G401.6 (cell line): Measurements from ENCODE around the gene ZNF528.

Experiments
- FAIRE-seq: peaks from 2 replicates; lab custom pipeline; 2012; peaks lifted over from hg19 to GRCh38; lab: Jason Lieb, UNC

ZNF528 gene

DNA sequence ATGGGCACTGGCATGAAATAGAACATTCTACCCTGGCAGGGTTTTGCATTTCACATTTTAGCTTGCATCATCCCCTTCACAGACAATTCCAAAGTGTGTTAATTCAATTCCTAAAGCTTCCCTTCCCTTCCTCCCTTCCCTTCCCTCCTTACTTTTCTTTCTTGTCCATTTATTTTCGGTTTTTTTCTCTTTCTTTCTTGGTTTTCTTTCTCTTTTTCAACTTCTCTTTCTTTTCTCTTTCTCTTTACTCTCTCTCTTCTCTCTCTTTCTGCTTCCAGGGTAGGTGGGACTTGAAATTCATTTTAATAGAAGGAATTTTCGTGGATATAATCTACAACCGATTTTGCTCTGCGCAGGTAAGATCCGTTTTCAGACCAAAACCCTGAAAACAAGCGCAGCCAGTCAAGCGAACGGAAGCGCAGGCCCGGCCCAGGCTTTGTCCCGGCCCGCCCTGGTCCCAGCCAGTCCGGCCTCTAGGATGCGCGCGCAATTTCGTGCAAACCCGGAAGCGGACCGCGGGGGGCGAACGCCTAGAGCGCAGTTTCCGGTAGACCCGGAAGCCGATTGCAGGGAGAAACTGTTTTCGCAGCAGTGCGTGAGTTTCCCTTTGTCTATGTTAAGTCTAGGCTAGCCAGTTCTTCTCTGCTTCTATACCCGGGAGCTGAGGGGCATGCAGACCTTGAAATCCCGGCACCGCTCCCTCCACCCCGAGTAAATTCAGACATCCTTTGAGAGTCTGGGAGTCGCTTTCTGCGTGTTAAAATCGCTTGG, at the start of gene ZNF528:
TSS of gene ZNF528 (plus strand) at position 540 of the 771 bp plus-strand sequence. CDS start 4,165 bp downstream, outside the sequence.
- no peak for FAIRE-seq

DNA sequence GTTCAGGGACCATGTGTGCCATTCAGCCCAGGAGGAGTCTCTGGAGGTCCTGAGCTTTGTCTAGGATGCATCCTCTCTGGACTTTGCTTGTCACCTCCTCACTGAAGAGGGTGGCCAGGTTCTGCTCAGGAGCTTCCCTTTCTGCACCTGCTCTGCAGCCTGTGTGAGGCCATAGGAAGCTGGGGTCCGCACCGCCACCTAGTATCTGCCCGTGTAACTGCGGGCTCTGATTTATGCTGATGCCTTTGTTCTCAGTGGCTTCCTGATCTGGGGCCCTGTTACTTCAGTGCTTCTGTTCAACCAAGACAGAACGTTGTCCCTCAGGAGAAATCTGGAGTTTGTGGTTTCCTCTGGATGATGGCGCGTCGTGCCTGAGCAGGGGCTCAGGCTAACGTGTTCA, 46.1 kb upstream of the ZNF528 start:
- no peak for FAIRE-seq

DNA sequence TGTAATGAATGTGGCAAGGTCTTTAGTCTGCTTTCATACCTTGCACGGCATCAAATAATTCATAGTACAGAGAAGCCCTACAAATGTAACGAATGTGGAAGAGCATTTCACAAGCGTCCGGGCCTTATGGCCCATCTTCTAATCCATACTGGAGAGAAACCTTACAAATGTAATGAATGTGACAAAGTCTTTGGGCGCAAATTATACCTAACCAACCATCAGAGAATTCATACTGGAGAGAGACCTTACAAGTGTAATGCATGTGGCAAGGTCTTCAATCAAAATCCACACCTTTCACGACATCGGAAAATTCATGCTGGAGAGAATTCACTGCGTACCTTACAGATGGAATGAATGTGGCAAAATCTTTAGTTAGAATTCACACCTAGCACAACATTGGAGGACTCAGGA, 31.2 kb upstream of the ZNF528 start:
- FAIRE-seq: no peak

DNA sequence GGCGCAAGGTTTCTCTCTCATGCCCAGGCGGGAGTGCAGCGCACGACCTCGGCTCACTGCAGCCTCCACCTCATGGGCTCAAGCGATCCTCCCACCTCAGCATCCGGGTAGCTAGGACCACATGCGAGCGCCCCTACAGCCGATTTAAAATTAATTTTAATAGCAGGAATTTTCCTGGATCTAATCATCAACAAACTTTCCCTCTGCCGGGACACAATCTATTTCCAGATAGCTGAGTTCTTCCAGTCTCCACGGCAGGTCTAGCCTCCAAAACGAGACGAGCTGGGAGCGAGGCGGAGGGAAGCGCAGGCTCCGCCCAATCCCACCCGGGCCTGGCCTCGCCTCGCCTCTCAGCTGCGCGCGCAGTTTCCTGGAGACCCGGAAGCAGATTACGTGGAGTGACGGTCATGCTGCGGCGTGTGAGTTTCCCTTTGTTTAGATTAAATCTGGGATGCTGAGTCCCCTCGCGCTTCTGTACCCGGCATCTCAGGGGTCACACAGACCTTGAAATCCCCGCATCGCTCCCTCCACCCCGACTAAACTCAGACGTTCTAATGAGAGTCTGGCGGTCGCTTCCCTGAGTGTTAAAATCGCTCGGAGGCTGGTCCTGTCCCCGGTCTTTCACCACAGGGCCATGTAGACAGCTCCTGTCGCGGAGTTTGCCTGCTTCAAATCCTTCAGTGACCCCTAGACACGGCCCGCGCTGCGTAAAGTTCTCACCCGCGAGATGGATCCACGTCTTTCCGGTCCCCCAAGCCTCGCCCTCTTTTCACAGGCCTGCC, 27.9 kb upstream of the ZNF528 start, which contains the start of gene ZNF880:
TSS of gene ZNF880 (plus strand) at position 365 of the 782 bp plus-strand sequence. CDS start at position 408, 43 bp downstream.
- FAIRE-seq: no peak

DNA sequence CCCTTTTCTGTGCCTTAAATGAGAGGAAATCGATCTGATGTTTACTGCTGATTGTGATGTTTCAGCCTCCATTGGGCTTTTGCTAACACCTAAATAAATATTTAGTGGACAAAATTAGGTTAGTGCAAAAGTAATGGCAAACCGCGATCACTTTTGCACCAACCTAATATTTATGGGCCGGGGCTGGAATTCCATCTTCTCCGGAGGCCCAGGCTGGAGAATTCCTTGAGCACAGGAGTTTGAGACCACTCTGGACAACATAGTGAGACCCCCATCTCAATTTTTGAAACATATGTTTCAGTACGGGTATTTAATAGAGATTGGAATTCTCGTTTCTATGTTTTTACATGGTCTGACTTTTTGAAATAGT, 27.3 kb upstream of the ZNF528 start:
- FAIRE-seq: no peak

DNA sequence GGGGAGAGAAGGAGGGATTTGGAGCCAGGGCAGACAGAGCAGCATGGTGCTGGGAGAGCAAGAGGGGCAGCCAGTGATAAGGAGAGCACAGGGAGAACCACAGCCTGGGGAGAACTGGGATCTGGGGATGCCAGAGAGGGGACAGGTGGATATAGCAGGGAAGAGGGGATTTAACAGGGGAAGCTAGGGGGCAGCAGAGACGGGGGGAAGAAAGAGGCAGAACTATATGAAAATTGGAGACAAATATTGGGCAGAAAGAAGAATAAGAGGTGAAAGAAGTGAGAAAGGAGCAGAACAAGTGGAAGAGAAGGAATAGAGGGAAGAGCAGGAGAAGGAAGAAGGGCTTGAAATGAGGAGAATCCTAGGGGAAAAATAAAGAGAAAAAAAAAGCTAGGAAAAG, 6.5 kb upstream of the ZNF528 start:
- FAIRE-seq: no peak

DNA sequence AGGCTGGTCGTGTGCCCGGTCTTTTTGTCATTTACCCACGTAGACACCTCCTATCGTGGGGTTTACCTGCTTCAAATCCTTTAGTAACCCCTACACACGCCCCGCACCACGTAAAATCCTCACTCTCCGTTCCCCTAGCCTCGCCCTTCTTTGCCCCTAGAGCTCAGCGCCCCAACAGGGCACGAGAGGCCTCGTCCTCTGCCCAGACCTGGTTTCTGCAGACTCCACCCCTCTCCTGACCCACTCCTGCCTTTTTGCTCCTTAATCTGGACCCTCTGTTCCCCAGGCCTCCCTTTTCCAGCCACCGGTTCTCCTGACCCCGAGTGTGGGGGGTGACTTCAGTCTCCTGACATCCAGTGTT, 412 bp downstream of the ZNF528 start:
- FAIRE-seq: no peak

DNA sequence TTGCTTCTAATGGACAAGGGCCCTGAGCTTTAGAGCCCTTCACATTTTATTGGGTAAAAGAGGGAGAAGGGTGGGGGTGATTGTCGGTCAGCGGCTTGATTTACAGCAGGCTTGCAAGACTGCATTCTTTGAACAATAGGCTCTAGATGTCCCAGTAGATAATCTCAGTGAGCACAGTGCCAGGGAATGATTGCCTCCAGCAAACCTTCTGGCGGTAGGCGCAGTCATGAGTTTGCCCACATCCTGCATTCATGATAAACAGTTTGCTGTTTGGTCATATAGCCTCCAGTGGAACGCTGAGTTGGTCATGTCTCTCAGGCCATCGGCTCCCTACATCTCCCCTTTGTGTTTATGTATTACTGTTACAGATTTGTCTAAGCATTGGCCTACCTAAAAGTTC, 12.6 kb downstream of the ZNF528 start:
- no peak for FAIRE-seq

DNA sequence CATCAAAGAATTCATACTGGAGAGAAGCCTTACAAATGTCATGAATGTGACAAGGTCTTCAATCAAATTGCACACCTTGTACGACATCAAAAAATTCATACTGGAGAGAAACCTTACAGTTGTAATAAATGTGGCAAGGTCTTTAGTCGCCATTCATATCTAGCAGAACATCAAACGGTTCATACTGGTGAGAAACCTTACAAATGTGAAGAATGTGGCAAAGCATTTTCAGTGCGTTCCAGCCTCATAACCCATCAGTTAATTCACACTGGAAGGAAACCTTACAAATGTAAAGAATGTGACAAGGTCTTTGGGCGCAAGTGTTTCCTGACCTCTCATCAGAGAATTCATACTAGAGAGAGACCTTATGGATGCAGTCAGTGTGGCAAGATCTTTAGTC, 18.1 kb downstream of the ZNF528 start:
- no peak for FAIRE-seq

DNA sequence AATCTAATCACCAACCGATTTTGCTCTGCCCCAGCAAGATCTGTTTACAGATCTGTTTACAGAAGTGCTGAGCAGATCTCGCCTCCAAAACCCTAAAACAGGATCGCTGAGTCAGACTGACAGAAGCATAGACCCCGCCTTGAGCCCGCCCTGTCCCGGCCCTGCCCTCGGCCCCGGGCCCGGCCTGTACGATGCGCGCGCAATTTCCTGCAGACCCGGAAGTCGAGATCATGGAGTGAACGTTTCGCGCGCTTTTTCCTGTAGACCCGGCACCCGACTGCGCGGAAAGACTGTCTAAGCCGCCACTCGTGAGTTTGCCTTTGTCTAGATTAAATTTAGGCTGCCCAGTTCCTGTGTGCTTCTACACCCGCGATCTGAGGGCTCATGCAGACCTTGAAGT, 31.3 kb downstream of the ZNF528 start, which contains the start of gene ZNF534:
TSS of gene ZNF534 (plus strand) at position 212 of the 400 bp plus-strand sequence. CDS start 2,327 bp downstream, outside the sequence.
- FAIRE-seq: no peak

DNA sequence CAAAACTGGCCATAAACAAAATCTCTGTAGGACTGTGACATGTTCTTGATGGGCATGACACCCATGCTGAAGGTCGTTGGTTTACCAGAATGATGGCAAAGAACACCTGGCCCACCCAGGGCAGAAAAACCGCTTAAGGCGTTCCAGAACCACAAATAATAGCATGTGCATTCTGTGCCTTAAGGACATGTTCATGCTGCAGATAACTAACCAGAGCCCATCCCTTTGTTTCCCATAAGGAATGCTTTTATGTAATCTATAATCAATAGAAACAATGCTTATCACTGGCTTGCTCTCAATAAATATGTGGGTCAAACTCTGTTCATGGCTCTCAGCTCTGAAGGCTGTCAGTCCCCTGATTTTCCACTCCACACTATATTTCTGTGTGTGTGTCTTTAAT, 44.5 kb downstream of the ZNF528 start:
- no peak for FAIRE-seq

DNA sequence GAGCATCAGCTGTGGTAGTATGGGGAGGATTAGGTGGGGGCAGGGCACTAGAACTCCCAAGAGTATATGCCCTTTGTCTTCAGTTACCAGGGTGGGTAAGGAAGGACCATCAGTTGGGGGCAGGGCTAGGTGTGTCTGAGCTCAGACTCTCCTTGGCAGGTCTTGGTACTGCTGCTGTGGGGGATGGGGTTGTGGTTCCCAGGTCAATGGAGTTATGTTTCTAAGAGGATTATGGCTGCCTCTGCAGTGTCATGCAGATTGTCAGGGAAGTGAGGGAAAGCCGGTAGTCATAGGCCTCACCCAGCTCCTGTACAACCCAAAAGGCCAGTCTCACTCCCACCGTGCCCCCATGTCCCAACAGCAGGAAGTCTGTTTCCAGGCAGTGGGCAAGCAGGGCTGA, 46.9 kb downstream of the ZNF528 start:
- FAIRE-seq: no peak

DNA sequence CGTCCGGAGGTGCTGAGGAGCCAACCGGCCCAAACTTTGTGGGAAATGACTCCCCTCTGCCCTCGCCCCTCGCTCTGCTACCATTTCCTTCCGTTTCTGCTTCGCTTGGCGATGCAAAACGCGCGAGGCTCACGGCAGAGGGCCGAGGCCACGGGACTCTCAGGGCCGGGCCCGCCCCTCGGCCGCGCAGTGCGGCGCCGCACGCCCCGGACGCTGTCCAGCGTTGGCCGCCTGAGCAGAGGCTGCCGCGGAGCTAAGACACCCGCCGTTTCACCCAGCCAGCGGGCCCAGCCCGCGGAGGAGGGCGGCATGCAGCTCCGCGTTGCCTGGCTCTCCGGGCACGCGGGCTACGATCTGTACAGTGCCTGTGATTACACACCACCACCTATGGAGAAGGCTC, 53.6 kb downstream of the ZNF528 start:
- no peak for FAIRE-seq

DNA sequence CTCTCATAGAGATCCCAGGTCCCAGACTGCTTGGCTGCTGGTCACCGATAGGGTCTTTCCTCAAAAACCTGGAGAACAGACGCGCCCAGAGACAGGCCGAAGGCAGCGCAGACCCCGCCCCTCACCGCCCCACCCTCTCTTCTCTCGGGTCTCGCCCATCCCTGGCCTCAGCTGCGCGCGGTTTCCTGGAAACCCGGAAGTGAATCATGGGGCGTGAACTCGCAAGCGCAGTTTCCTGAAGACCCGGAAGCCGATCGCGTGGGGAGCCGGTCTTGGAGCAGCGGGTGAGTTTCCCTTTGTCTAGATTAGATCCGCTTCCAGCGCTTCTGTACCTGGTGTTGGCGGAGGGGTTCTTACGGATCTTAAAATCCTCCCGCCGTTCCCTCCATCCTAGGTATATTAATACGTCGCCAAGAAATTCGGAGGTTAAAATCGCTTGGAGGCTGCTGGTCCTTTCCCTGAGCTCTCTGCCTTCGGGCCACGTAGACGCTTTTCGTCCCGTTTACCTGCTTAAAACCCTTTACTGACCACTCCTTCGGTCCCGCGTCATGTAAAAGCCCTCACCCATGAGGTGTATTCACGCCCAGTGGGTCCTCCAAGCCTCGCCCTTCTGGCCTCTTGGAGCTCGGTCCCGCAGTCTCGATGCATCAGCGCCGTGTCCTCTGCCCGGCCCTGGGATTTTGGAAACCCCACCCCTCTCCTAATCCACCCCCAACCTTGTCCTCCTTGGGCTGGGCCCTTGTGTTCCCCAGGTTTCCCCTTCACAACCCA, 55.9 kb downstream of the ZNF528 start, which contains the start of gene ZNF578:
TSS of gene ZNF578 (plus strand) at position 230 of the 771 bp plus-strand sequence. CDS start 48,293 bp downstream, outside the sequence.
- no peak for FAIRE-seq

DNA sequence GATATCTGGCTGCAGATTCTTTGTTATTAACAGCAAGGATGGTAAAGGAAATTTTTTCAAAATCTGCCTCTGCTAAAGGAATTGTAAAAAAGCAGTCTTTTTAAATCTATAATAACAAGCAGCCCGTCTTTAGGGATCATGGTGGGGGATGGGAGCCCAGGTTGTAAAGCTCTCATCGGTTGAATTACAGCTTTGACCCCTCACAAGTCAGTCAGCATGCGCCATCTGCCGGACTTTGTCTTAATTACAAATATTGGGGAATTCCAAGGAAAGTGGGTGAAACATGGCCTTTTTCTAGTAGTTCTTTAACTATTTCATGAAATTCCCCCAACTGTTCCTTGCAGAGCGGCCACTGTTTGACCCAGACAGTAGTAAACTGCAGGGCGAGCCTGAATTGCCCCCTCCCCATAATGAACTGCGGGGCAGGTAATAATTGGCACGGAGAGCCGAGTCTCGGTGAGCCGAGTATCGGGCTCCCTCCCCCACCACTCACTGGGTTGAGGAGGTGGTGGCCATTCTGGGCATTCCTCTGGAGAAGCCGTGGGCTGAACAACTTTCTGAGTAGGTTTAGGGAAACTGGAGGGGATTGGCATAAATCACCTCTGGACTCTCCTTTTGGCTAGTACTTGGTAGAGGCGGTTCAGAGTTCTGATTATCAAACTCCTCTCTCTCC, 67.3 kb downstream of the ZNF528 start:
- FAIRE-seq: no peak
